Measurements from ENCODE around the gene ABCA4. TPM values are rescaled to one million over a fixed set of nuclear protein-coding genes. Genes with fewer than 3 reads are reported as not detected.

The ABCA4 gene
- total and polyA plus RNA-seq, 2 of the 8 experiments (the other 6 are each of a cell fraction or from before 2014, with no cell fraction given): 0.06 TPM; not detected in 1

GRCh38 chr1:94079989-94080388, 41.0 kb downstream of the ABCA4 start:
- ChIA-PET POLR2A (ENCODE audit: partially characterized antibody) (no interaction called here), CTCF (ENCODE audit: partially characterized antibody) (interaction anchor here (0.8 to 12.6 kb wide), 4 partner anchors 13 to 256 kb away, joined by 3 to 119 read pairs (median 4); no protein-coding TSS in a partner anchor)
- Histone ChIP-seq H3K27ac (ENCODE audit: low read depth, low read length) (no peak overlapping the region), H3K4me1 (replicated peaks in 1 of 4; ENCODE audit: control insufficient read depth in 3 of 4, insufficient read depth in 4 of 4, low read length in 3 of 4) (peaks cover 0 to 3% (median under 1%) of the 10 kb centered on the region in 4 experiments; a peak in 1 of 7 replicates), H2AK5ac (ENCODE audit: low read depth, low read length) (no peak overlapping the region), H3K14ac (ENCODE audit: insufficient read length) (no peak overlapping the region), H3K4me3 (ENCODE audit: extremely low read depth in 1 of 4, insufficient read depth in 2 of 4, low read depth in 3 of 4, low read length in 4 of 4) (no peak overlapping the region), H4K20me1 (replicated peaks in 1 of 2; ENCODE audit: control insufficient read depth in 1 of 2, insufficient read depth in 2 of 2, low read length in 2 of 2) (no peaks in the 10 kb centered on the region), H4K91ac (replicated peaks; ENCODE audit: insufficient read length, low read length) (no peak overlapping the region), H2BK20ac (ENCODE audit: low read length) (no peak overlapping the region), H2BK12ac (ENCODE audit: low read depth, low read length) (no peak overlapping the region), H4K8ac (ENCODE audit: extremely low read depth, insufficient read depth, low read length) (no peak overlapping the region), H3K79me2 (ENCODE audit: control insufficient read depth in 1 of 2, insufficient read depth in 2 of 2, low read length in 2 of 2) (no peaks in the 10 kb centered on the region), H3K9ac (replicated peaks in 1 of 4; ENCODE audit: extremely low read depth in 1 of 4, low read depth in 3 of 4, low read length in 3 of 4) (no peak overlapping the region), H3K4ac (replicated peaks; ENCODE audit: insufficient read length, low read depth, low read length) (no peak overlapping the region), H2BK5ac (ENCODE audit: low read depth, low read length) (no peak overlapping the region), H3K27me3 (replicated peaks in 1 of 4; ENCODE audit: control insufficient read depth in 3 of 4, extremely low read depth in 1 of 4, insufficient read depth in 3 of 4, low read length in 3 of 4) (peaks cover 0 to 3% (median 0%) of the 10 kb centered on the region in 4 experiments; a peak in 3 of 7 replicates), H3K79me1 (ENCODE audit: low read depth, low read length) (no peaks in the 10 kb centered on the region), H2BK120ac (replicated peaks; ENCODE audit: low read depth, low read length) (no peak overlapping the region), H3K4me2 (ENCODE audit: insufficient read depth in 1 of 2, low read depth in 2 of 2, low read length in 2 of 2) (no peak overlapping the region), H3K23me2 (ENCODE audit: low read depth, low read length) (no peaks in the 10 kb centered on the region), H3K56ac (replicated peaks; ENCODE audit: insufficient read length, low read depth, low read length) (no peak overlapping the region), H3K23ac (ENCODE audit: insufficient read length) (no peak overlapping the region), H4K5ac (ENCODE audit: insufficient read length, low read depth, low read length) (no peak overlapping the region), H3K9me3 (ENCODE audit: insufficient read depth in 2 of 2, low read depth in 1 of 2, low read length in 1 of 2) (no peaks in the 10 kb centered on the region), H2BK15ac (ENCODE audit: low read length) (no peak overlapping the region), H2AFZ (ENCODE audit: low read length) (no peak overlapping the region), H3K36me3 (ENCODE audit: control insufficient read depth in 2 of 4, insufficient read depth in 4 of 4, low read length in 3 of 4) (no peaks in the 10 kb centered on the region), H3K18ac (ENCODE audit: extremely low read depth, low read length) (no peak overlapping the region)
- no peak for FAIRE-seq
- 85% methylated on average over 3 of the region's 3 CpGs; no CpG with 5 or more reads in 1 of the 2 experiments for WGBS, 2 experiments (ENCODE audit: extremely low coverage in 1 of 2, insufficient coverage in 1 of 2, insufficient read length in 1 of 2, insufficient replicate concordance in 2 of 2, low coverage in 1 of 2, low lambda C conversion rate in 2 of 2, missing lambda C conversion rate in 1 of 2)
- no peak for DNase-seq (ENCODE audit: low read depth in 1 of 2, low spot score in 2 of 2)
- TF ChIP-seq TBP (IDR thresholded peaks at IDR 0.05; ENCODE audit: low read depth, low read length) (no peak), CTBP2 (IDR thresholded peaks at IDR 0.05; ENCODE audit: borderline replicate concordance, insufficient read depth, insufficient read length, low read length) (no peak), MAFK (IDR thresholded peaks at IDR 0.05; ENCODE audit: low read depth, low read length) (no peak), SIX5 (IDR thresholded peaks at IDR 0.05; ENCODE audit: low read depth, low read length) (no peak), TCF12 (IDR thresholded peaks at IDR 0.05; ENCODE audit: low read depth, low read length) (no peak), ATF3 (IDR thresholded peaks at IDR 0.05; ENCODE audit: insufficient read depth, low read depth, low read length) (no peak), E2F6 (IDR thresholded peaks at IDR 0.05) (no peak), SUZ12 (IDR thresholded peaks at IDR 0.05; ENCODE audit: low read length) (no peak), GABPA (IDR thresholded peaks at IDR 0.05; ENCODE audit: borderline replicate concordance, insufficient read depth, low read length) (no peak), CTCF (IDR thresholded peaks at IDR 0.05; ENCODE audit: control extremely low read depth in 1 of 3, insufficient read depth in 1 of 3, low read depth in 1 of 3, low read length in 3 of 3) (no peak)
